A673 (cell line): Measurements from ENCODE around the gene MYO5B.

Experiments used
- EZH2 ChIP-seq: fragments of 200-600 bp; sonication (generic); IDR thresholded peaks from 2 replicates; pipeline ENCODE4 v1.6.1; 2017; ENCODE audit warnings: borderline replicate concordance, low read depth, mild to moderate bottlenecking, mixed read lengths, antibody characterized with exemption, low read length; ENCODE audit not compliant: poor library complexity, severe bottlenecking
- TF ChIP-seq, protein P1 (sequence below): fragments of 300-800, 200-600 bp; sonication (generic); conservative IDR thresholded peaks from 2 replicates; pipeline ENCODE4 v1.5.1; 2017; ENCODE audit warnings: low read depth, mild to moderate bottlenecking, antibody characterized with exemption, low read length, moderate library complexity, mixed read lengths

DNA sequence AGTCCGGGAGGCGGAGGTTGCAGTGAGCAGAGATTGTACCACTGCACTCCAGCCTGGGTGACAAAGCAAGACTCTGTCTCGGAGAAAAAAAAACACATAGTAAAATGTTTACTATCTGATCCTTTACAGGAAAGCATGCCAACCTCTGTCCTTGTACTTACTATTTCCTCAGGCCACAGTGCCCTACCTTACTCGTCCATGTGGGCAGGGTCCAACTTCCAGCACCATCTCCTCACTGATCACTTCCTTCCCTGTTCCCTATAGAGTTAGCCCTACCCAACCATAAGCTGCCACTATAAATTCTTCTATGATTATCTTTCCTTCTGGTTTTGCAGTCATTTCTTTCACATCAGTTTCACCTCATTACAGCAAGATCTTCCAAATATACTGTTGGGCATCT, 136.2 kb downstream of the MYO5B start:
- TF ChIP-seq, protein P1, sequence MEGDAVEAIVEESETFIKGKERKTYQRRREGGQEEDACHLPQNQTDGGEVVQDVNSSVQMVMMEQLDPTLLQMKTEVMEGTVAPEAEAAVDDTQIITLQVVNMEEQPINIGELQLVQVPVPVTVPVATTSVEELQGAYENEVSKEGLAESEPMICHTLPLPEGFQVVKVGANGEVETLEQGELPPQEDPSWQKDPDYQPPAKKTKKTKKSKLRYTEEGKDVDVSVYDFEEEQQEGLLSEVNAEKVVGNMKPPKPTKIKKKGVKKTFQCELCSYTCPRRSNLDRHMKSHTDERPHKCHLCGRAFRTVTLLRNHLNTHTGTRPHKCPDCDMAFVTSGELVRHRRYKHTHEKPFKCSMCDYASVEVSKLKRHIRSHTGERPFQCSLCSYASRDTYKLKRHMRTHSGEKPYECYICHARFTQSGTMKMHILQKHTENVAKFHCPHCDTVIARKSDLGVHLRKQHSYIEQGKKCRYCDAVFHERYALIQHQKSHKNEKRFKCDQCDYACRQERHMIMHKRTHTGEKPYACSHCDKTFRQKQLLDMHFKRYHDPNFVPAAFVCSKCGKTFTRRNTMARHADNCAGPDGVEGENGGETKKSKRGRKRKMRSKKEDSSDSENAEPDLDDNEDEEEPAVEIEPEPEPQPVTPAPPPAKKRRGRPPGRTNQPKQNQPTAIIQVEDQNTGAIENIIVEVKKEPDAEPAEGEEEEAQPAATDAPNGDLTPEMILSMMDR, result no peak
- no peak for TF ChIP-seq EZH2
